Right atrium auricular region (tissue), 2 donors: ENCODE measurements around the gene TMEM140. TPM values are rescaled to one million over a fixed set of nuclear protein-coding genes. Genes with fewer than 3 reads are reported as not detected.

Source experiments
- DNase-seq: peaks from one replicate; pipeline ENCODE4 v3.0.0-alpha.2; 2019; ENCODE audit warnings: low spot score
- H3K27ac ChIP-seq, 2 donors: fragments of 200-600 bp; sonication (generic); 1 replicate in 1 of 2; 2 replicates in 1 of 2; pipeline ENCODE4 v1.5.1; 2016 to 2019
- H3K27me3 ChIP-seq, 2 donors: fragments of 200-600 bp; sonication (generic); one replicate each; pipeline versions ENCODE4 v1.5.1 to v1.6.0; 2017 to 2019
- H3K36me3 ChIP-seq: fragments of 200-600 bp; sonication (generic); one replicate; pipeline ENCODE4 v1.5.1; 2016
- H3K4me1 ChIP-seq, 2 donors: fragments of 200-600 bp; sonication (generic); one replicate each; pipeline versions ENCODE4 v1.5.1 to v1.6.0; 2017 to 2019
- H3K4me3 ChIP-seq, 2 donors: fragments of 200-600 bp; sonication (generic); 1 replicate in 1 of 2; 2 replicates in 1 of 2; pipeline ENCODE4 v1.5.1; 2017 to 2019; ENCODE audit warnings: mild to moderate bottlenecking in 1 of 2, moderate library complexity in 1 of 2
- H3K9me3 ChIP-seq, 2 donors: fragments of 200-600 bp; sonication (generic); one replicate each; pipeline ENCODE4 v1.5.1; 2019
- total RNA-seq, 2 donors: library from RNA; depleted of rRNA; stranded (reverse); fragments of >200 nt; gene quantifications; one replicate each; pipeline ENCODE4 v1.1.0, GENCODE V29; 2016
- TF ChIP-seq, protein P1 (sequence below), 2 donors: fragments of 200-600 bp; sonication (generic); IDR thresholded peaks; one replicate each; pipeline ENCODE4 v1.5.1; 2019; ENCODE audit warnings: antibody characterized with exemption in 2 of 2

TMEM140 gene
- total RNA-seq, 2 donors from 2014 or later: 10.7 to 14.9 TPM

- peaks cover 29% of the 10 kb centered on the region for H3K36me3 ChIP-seq
- no peak overlapping the region for H3K4me3 ChIP-seq
- TF ChIP-seq, protein P1, sequence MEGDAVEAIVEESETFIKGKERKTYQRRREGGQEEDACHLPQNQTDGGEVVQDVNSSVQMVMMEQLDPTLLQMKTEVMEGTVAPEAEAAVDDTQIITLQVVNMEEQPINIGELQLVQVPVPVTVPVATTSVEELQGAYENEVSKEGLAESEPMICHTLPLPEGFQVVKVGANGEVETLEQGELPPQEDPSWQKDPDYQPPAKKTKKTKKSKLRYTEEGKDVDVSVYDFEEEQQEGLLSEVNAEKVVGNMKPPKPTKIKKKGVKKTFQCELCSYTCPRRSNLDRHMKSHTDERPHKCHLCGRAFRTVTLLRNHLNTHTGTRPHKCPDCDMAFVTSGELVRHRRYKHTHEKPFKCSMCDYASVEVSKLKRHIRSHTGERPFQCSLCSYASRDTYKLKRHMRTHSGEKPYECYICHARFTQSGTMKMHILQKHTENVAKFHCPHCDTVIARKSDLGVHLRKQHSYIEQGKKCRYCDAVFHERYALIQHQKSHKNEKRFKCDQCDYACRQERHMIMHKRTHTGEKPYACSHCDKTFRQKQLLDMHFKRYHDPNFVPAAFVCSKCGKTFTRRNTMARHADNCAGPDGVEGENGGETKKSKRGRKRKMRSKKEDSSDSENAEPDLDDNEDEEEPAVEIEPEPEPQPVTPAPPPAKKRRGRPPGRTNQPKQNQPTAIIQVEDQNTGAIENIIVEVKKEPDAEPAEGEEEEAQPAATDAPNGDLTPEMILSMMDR (IDR thresholded peaks at IDR 0.05): no peak
These were observed 14.6 kb downstream of the TMEM140 start for GRCh38 chr7:135162382-135163001.

DNA sequence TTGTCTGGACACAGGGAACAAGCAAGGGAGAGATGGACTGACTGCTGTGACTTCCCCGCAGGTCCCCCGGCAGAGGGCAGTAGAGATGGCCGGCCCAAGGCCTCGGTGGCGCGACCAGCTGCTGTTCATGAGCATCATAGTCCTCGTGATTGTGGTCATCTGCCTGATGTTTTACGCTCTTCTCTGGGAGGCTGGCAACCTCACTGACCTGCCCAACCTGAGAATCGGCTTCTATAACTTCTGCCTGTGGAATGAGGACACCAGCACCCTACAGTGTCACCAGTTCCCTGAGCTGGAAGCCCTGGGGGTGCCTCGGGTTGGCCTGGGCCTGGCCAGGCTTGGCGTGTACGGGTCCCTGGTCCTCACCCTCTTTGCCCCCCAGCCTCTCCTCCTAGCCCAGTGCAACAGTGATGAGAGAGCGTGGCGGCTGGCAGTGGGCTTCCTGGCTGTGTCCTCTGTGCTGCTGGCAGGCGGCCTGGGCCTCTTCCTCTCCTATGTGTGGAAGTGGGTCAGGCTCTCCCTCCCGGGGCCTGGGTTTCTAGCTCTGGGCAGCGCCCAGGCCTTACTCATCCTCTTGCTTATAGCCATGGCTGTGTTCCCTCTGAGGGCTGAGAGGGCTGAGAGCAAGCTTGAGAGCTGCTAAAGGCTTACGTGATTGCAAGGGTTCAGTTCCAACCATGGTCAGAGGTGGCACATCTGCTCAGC lies 16.6 kb downstream of the TMEM140 start:
- no peaks in the 10 kb centered on the region for H3K9me3 ChIP-seq
- DNase-seq: no peak
- no peaks in the 10 kb centered on the region for H3K27me3 ChIP-seq
- TF ChIP-seq, protein P1 (IDR thresholded peaks at IDR 0.05): peak in 1 of 2 donors; percentile 20
- H3K4me3 ChIP-seq: no peak overlapping the region
- peaks cover 34% of the 10 kb centered on the region for H3K36me3 ChIP-seq
- peak overlapping the region; percentile 26 to 48 for H3K27ac ChIP-seq
- peaks cover 0 to 82% of the 10 kb centered on the region in 2 donors for H3K4me1 ChIP-seq

More at GRCh38 chr7:135162382-135163001, 14.6 kb downstream of the TMEM140 start:
- Histone ChIP-seq H3K27ac (peak overlapping the region in 1 of 2 donors; percentile 70), H3K9me3 (no peaks in the 10 kb centered on the region), H3K27me3 (no peaks in the 10 kb centered on the region), H3K4me1 (peaks cover 0 to 82% of the 10 kb centered on the region in 2 donors)
- no peak for DNase-seq

- no peaks in the 10 kb centered on the region for H3K27me3 ChIP-seq
- TF ChIP-seq, protein P1 (IDR thresholded peaks at IDR 0.05): no peak
- H3K27ac ChIP-seq: peak overlapping the region; percentile 45 to 55
- DNase-seq: no peak
- H3K4me1 ChIP-seq: peaks cover 0 to 73% of the 10 kb centered on the region in 2 donors
- H3K4me3 ChIP-seq: no peak overlapping the region
- H3K36me3 ChIP-seq: peaks cover 34% of the 10 kb centered on the region
- no peaks in the 10 kb centered on the region for H3K9me3 ChIP-seq
These were observed 18.0 kb downstream of the TMEM140 start for GRCh38 chr7:135165862-135166261.

- no peak overlapping the region for H3K4me3 ChIP-seq
- no peaks in the 10 kb centered on the region for H3K9me3 ChIP-seq
- H3K4me1 ChIP-seq: peaks cover 0 to 72% of the 10 kb centered on the region in 2 donors
- peak overlapping the region; percentile 45 to 55 for H3K27ac ChIP-seq
- H3K27me3 ChIP-seq: no peaks in the 10 kb centered on the region
- no peak for DNase-seq
- TF ChIP-seq, protein P1 (IDR thresholded peaks at IDR 0.05): no peak
- peaks cover 34% of the 10 kb centered on the region for H3K36me3 ChIP-seq
These were observed 18.6 kb downstream of the TMEM140 start for GRCh38 chr7:135166338-135166990.

DNA sequence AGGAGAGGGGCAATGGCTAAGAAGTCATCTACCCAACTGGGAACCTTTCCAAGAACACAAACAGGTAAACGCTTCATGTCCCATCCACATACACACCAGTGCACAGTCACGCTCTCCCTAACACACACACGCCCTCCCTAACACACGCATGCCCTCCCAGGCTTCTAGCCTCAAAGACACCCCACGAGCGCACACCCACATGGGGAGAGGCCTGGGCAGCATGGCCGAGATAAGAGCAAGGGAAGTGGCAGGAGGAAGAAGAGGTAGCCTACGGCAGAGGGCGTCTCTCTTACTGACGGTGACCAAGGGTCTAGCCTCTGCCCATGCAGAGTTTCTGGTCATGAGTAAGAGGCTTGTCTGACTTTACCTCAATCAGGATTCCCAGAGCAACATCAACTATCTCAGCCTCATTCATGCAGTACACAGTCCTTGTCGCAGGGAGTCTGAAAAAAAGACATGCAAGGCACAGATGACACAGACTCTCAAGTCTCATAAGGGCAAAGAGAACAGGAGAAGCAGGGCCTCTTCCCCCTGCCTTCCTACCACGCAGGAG lies 19.6 kb downstream of the TMEM140 start:
- H3K9me3 ChIP-seq: no peaks in the 10 kb centered on the region
- peak overlapping the region; percentile 7 to 21 for H3K27ac ChIP-seq
- H3K4me3 ChIP-seq: no peak overlapping the region
- H3K36me3 ChIP-seq: peaks cover 34% of the 10 kb centered on the region
- no peaks in the 10 kb centered on the region for H3K27me3 ChIP-seq
- peaks cover 0 to 70% of the 10 kb centered on the region in 2 donors for H3K4me1 ChIP-seq
- TF ChIP-seq, protein P1 (IDR thresholded peaks at IDR 0.05): no peak
- DNase-seq: no peak
